Measurements from ENCODE around the gene SRSF1. TPM values are rescaled to one million over a fixed set of nuclear protein-coding genes. Genes with fewer than 3 reads are reported as not detected.

The SRSF1 gene
- total RNA-seq, 1 donor from 2014 or later = 169 TPM

DNA sequence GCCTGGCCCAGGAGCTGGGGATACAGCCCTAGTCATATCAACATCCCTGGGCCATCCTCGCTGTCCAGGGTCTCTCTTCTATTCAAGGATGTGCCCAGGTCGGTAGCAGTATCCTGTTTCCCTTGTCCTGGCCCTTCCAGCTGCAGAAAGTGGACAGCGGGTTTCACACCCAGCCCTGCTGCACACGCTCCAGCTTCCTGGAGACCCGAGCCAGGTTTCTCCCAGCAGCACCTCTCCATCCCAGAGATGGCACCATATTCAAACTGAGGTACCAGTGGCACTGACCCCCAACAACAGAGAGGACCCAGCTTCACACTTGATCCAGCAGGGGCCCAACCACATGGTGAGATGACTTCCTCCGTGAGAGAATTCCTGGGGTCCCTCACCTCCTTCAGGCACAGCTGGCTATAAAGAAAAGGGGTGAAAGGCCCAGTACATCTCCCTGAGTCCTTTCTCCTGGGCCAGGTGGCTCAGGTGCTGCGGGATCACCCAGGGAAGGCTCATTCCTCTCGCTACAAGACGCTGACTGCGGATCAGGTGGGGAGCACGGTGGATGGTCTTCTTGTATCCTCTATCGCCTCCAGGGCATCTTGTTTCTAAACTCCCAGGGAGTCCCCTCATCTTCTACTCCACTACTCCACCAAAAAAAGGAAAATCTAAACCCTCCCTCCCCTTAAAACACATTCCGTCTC lies 53.2 kb downstream of the SRSF1 start:
- intact Hi-C loops (cut with DNase I) = no loop called here
- ATAC-seq (peak; percentile 6), DNase-seq (ENCODE audit: low spot score) (peak; percentile 61)

Other genes with a start within 250 kb of the SRSF1 start
- gene MRPS23, start 157.2 kb downstream of the SRSF1 start, total RNA-seq = 27.1 TPM
- gene CUEDC1, start 51.8 kb downstream of the SRSF1 start, total RNA-seq = 44.3 TPM
- gene VEZF1, start 19.0 kb downstream of the SRSF1 start, total RNA-seq = 73.8 TPM
- gene DYNLL2, start 76.2 kb upstream of the SRSF1 start, total RNA-seq = 28.3 TPM
- not detected for gene OR4D1, start 141.1 kb upstream of the SRSF1 start, total RNA-seq
- gene OR4D2, start 159.7 kb upstream of the SRSF1 start, total RNA-seq = not detected
- gene EPX, start 185.5 kb upstream of the SRSF1 start, total RNA-seq = not detected
- gene MKS1, start 212.0 kb upstream of the SRSF1 start, total RNA-seq = 18.7 TPM
- gene LPO, start 231.3 kb upstream of the SRSF1 start, total RNA-seq = not detected

Data from sciatic nerve (tissue), 2 donors.